Pancreas (tissue), 10 donors: ENCODE data around the gene SBNO2. TPM values are rescaled to one million over a fixed set of nuclear protein-coding genes. Genes with fewer than 3 reads are reported as not detected.

Source experiments
- ATAC-seq, 4 donors: fragments of 200-7000 bp; cut with Tn5 transposase; one replicate each; pipeline versions ENCODE4 v1.8.0 to v1.9.1; 2020; ENCODE audit warnings: mild to moderate bottlenecking in 4 of 4, moderate library complexity in 4 of 4
- DNase-seq, 6 donors: peaks; one replicate each; pipeline ENCODE4 v3.0.0-alpha.2; 2020
- FAIRE-seq: peaks from 2 replicates; lab custom pipeline; 2012; peaks lifted over from hg19 to GRCh38; lab: Jason Lieb, UNC
- H3K27ac ChIP-seq, 4 donors: fragments of 200-600 bp; sonication (generic); 1 replicate in 3 of 4; 2 replicates in 1 of 4; pipeline versions ENCODE4 v1.5.0 to v1.8.0; 2020
- H3K27me3 ChIP-seq, 4 donors: fragments of 200-600 bp; one replicate each; pipeline ENCODE4 v1.8.0; 2021
- H3K36me3 ChIP-seq, 3 donors: fragments of 200-600 bp; sonication (generic) in 1 of 3; one replicate each; pipeline versions ENCODE4 v1.5.0 to v1.8.0; 2020 to 2021
- H3K4me1 ChIP-seq, 3 donors: fragments of 200-600 bp; one replicate each; pipeline ENCODE4 v1.8.0; 2021
- H3K4me3 ChIP-seq, 4 donors: fragments of 200-600 bp; sonication (generic) in 2 of 4; one replicate each; pipeline versions ENCODE4 v1.5.0 to v1.8.0; 2020 to 2021
- H3K9me3 ChIP-seq, 4 donors: fragments of 200-600 bp; one replicate each; pipeline ENCODE4 v1.8.0; 2021
- CTCF ChIP-seq, 4 donors: fragments of 200-600 bp; sonication (generic) in 3 of 4; IDR thresholded peaks; one replicate each; pipeline versions ENCODE4 v1.5.0 to v1.8.0; 2021; ENCODE audit warnings: antibody characterized with exemption in 4 of 4
- WGBS, 2 donors: extraction: QIAGEN DNeasy Blood & Tissue Kit; methylation state at CpG; one replicate each; pipeline ENCODE4 v1.1.7; 2013; 5-methylcytosine and 5-hydroxymethylcytosine counted together
- intact Hi-C, 3 donors: fragments of 100-400 bp; cut with DNase I; formaldehyde crosslinking; loops; one replicate each; pipeline versions ENCODE4 v1.11.1 to v1.14.2; 2022
- polyA plus RNA-seq, 2 donors: library from polyadenylated mRNA; stranded (reverse); fragments of 200-250 nt; gene quantifications; one replicate each; pipeline ENCODE4 v1.2.3, GENCODE V29; 2013
- total RNA-seq, 6 donors: library from RNA; stranded (reverse); fragmentation: NEBNext Ultra II Directional in 4 of 6; extraction: Animal tissue kit (Norgen Biotek cat#: 25700) in 4 of 6; gene quantifications; one replicate each; pipeline versions ENCODE4 v1.2.1 to v1.2.4, GENCODE V29; 2021 to 2023
- donor health status: healthy with polysubstance abuse.
- donor health status: DM: no; HTN: no; CAD: no; lungs with moderate emphysema.
- donor health status: DM: no; HTN: no; CAD: no.
- donor health status: control.
- donor health status: control.
- donor health status: Bipolar disorder and iron deficiency.
- donor health status: DM: yes; HTN: yes; CAD: no.
- donor health status: DM: no; HTN: no; CAD: no.
- donor health status: DM: no; HTN: no; CAD: no.
- donor health status: DM: yes; HTN: yes; CAD: no.

The SBNO2 gene
- total and polyA plus RNA-seq, 8 donors: 16.8 to 53.9 (median 27.4) TPM

- H3K27me3 ChIP-seq: no peaks in the 10 kb centered on the region
- H3K4me1 ChIP-seq: no peaks in the 10 kb centered on the region
- FAIRE-seq: no peak
- H3K9me3 ChIP-seq: no peaks in the 10 kb centered on the region
- DNase-seq: peak in 1 of 6 donors; percentile 62
- intact Hi-C loops: no loop called here
- no peak for TF ChIP-seq CTCF (IDR thresholded peaks at IDR 0.05)
- no peak for ATAC-seq
- H3K36me3 ChIP-seq: peaks cover 12 to 70% (median 35%) of the 10 kb centered on the region in 3 donors
- WGBS, 2 donors: 96 to 97% methylated on average over 18 to 20 of the region's 20 CpGs
- H3K4me3 ChIP-seq: no peak overlapping the region
- no peak overlapping the region for H3K27ac ChIP-seq
Measured at GRCh38 chr19:1123381-1123780, 50.7 kb downstream of the SBNO2 start.

DNA sequence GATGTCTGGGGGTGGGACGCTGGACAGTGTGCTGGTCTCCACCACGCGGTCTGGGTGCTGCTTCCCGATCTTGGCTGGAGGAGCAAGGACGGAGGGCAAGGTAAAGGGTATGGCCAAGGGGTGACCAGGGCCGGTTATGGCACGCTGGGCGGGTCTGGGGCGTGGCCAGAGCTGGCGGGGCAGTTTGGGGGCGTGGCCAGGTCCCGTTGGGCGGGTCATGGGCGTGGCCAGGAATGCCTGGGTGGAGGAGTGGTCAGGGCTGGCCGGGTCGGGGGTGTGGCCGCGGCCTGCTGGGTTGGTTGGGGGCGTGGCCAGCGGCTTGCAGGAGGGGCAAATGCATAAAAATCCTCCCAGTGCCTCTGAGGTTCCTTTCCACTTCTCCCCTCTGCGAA lies 51.1 kb downstream of the SBNO2 start:
- DNase-seq: peak in 4 of 6 donors; percentile 54 to 85 (median 77)
- intact Hi-C loops: no loop called here
- peaks cover 12 to 73% (median 35%) of the 10 kb centered on the region in 3 donors for H3K36me3 ChIP-seq
- H3K4me3 ChIP-seq: no peak overlapping the region
- H3K4me1 ChIP-seq: no peaks in the 10 kb centered on the region
- WGBS, 2 donors: 78 to 84% methylated on average over 19 to 21 of the region's 21 CpGs
- no peak for FAIRE-seq
- peak; percentile 36 to 71 (median 64) for ATAC-seq
- TF ChIP-seq CTCF (IDR thresholded peaks at IDR 0.05): no peak
- no peak overlapping the region for H3K27ac ChIP-seq
- H3K27me3 ChIP-seq: no peaks in the 10 kb centered on the region
- no peaks in the 10 kb centered on the region for H3K9me3 ChIP-seq

DNA sequence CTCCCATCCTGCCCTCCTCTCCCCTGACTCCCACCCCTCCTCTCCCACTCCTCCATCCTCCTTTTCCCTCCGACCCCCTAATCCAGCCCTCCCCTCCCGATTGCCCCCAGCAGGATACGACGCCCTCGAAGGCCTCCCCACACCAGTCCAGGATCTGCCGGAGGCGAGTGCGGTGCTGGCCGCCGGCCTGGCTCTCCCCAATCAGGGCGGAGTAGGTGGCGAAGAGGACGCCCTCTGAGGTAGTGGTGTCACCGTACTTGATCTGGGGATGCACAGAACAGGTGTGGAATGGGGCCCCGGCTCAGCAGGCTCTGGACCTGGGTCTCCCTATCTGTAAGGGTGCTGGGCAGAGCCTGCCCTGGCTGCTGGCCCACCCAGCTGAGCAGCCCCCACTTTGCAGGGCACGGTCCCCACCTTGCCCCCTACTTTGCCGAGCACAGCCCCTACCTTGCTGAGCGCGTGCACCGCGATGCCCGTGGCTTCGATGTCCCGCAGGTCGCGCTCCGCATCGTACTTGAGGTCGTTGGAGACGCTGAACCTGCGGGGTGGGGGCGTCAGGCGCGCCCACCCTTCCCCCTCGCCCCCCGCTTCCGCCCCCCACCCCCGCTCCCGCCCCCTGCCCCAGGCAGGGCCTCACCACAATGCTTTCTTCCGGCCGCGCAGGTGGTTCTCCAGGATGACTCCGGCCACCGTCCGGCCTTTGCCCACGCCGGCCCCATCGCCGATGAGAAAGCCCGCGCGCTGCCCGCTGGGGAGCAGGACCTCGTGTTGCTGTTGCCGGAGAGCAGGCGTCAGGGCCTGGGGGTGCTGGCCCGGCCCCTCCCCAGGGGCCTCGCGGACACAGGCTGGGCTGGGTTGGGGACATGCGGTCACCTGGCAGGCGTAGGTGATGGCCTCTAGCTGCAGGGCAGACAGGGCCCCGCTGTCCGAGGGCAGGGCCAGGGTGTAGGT lies 51.8 kb downstream of the SBNO2 start:
- peaks cover 12 to 79% (median 37%) of the 10 kb centered on the region in 3 donors for H3K36me3 ChIP-seq
- H3K4me3 ChIP-seq: no peak overlapping the region
- intact Hi-C loops: no loop called here
- WGBS, 2 donors: 94 to 97% methylated on average over 61 to 63 of the region's 63 CpGs
- no peaks in the 10 kb centered on the region for H3K27me3 ChIP-seq
- TF ChIP-seq CTCF (IDR thresholded peaks at IDR 0.05): no peak
- no peak overlapping the region for H3K27ac ChIP-seq
- H3K9me3 ChIP-seq: no peaks in the 10 kb centered on the region
- H3K4me1 ChIP-seq: no peaks in the 10 kb centered on the region
- peak in 2 of 6 donors; percentile 29 to 73 for DNase-seq
- ATAC-seq: no peak
- FAIRE-seq: no peak

DNA sequence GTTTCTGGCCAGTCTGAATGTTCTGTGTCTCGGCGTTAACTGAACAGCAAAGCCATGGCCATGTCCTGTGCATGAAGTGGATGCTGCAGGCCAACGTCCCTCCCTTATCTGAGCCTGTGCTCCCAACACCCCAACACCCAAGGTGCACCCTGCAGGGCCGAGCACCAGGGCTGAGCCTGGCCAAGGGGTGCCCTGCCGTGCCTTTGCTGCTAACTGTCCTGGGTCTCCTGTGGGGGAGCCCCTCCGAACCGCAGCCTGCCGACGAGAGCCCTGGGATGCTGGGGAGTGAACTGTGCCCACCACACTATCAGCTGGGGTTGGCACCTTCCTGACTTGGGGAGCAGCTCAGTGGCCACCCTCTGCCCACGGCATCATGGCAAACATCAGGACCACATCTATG lies 52.7 kb downstream of the SBNO2 start:
- peaks cover 12 to 79% (median 43%) of the 10 kb centered on the region in 3 donors for H3K36me3 ChIP-seq
- no peaks in the 10 kb centered on the region for H3K4me1 ChIP-seq
- no peak overlapping the region for H3K27ac ChIP-seq
- 95 to 97% methylated on average over 10 of the region's 10 CpGs for WGBS, 2 donors
- FAIRE-seq (no peak), DNase-seq (no peak), ATAC-seq (no peak)
- no peak for TF ChIP-seq CTCF (IDR thresholded peaks at IDR 0.05)
- H3K4me3 ChIP-seq: no peak overlapping the region
- intact Hi-C loops: no loop called here
- H3K9me3 ChIP-seq: no peaks in the 10 kb centered on the region
- H3K27me3 ChIP-seq: no peaks in the 10 kb centered on the region
